SK-N-MC (cell line): ENCODE results near the gene ST6GALNAC6.

Experiments
- DNase-seq: peaks from one replicate; pipeline ENCODE4 v3.0.0-alpha.2; 2011; ENCODE audit warnings: low read depth, low spot score
- H3K27ac ChIP-seq: fragments of 200-600 bp; sonication (generic); 2 replicates; pipeline ENCODE4 v1.5.1; 2016; ENCODE audit warnings: mixed run types
- H3K36me3 ChIP-seq: fragments of 200-600 bp; sonication (generic); 2 replicates; pipeline ENCODE4 v1.6.1; 2017; ENCODE audit warnings: antibody characterized with exemption, low read length, mixed read lengths; ENCODE audit not compliant: insufficient read depth
- H3K4me3 ChIP-seq: fragments of 200-600 bp; sonication (generic); 2 replicates; pipeline ENCODE4 v1.5.1; 2016
- H3K9ac ChIP-seq: fragments of 200-600 bp; sonication (generic); 2 replicates; pipeline ENCODE4 v1.8.0; 2017; ENCODE audit warnings: mixed run types, mixed read lengths; ENCODE audit not compliant: insufficient read length
- H3K9me3 ChIP-seq: fragments of 200-600 bp; sonication (generic); 2 replicates; pipeline ENCODE4 v1.6.1; 2017; ENCODE audit warnings: low read depth, mild to moderate bottlenecking, antibody characterized with exemption, low read length, moderate library complexity, mixed read lengths
- EZH2 ChIP-seq: fragments of 200-600 bp; sonication (generic); IDR thresholded peaks from one replicate; pipeline ENCODE4 v1.6.1; 2017; ENCODE audit warnings: antibody characterized with exemption
- FOXP2 ChIP-seq: optimal IDR thresholded peaks from 2 replicates; pipeline ENCODE3; 2011; ENCODE audit warnings: mild to moderate bottlenecking, moderate library complexity; ENCODE audit not compliant: insufficient read depth; ENCODE audit errors: extremely low read length, control extremely low read depth
- POLR2AphosphoS5 ChIP-seq: IDR thresholded peaks from 2 replicates; pipeline ENCODE4 v1.6.1; 2012; ENCODE audit warnings: mild to moderate bottlenecking, low read depth, low read length, borderline replicate concordance

ST6GALNAC6 gene

GRCh38 chr9:127899128-127899943, at the start of gene ST6GALNAC6:
Gene ST6GALNAC6, minus strand, starts transcription at chr9:127899603. Its CDS starts 1,622 bp downstream, at chr9:127897981.
- Histone ChIP-seq H3K9me3 (peaks cover 2% of the 10 kb centered on the region; the same call in 1 of the 2 replicates), H3K9ac (peak within 1 kb of the TSS; percentile 74), H3K4me3 (peak within 1 kb of the TSS; percentile 92), H3K36me3 (peaks cover 27% of the 10 kb centered on the region), H3K27ac (no peak within 1 kb of the TSS)
- no peak for TF ChIP-seq EZH2
- no peak for TF ChIP-seq POLR2AphosphoS5
- TF ChIP-seq FOXP2, result no peak
- DNase-seq, result no peak

GRCh38 chr9:127947841-127948710, 48.7 kb upstream of the ST6GALNAC6 start:
- DNase-seq, result no peak
- TF ChIP-seq POLR2AphosphoS5, result no peak
- no peak for TF ChIP-seq FOXP2
- TF ChIP-seq EZH2, result no peak
- Histone ChIP-seq H3K27ac (no peak overlapping the region), H3K9ac (no peak overlapping the region), H3K4me3 (no peak overlapping the region), H3K9me3 (no peaks in the 10 kb centered on the region), H3K36me3 (peaks cover 10% of the 10 kb centered on the region; the same call in 1 of the 2 replicates)

- Histone ChIP-seq H3K36me3 (peaks cover 18% of the 10 kb centered on the region; the same call in 1 of the 2 replicates), H3K27ac (no peak overlapping the region), H3K4me3 (no peak overlapping the region), H3K9ac (no peak overlapping the region), H3K9me3 (no peaks in the 10 kb centered on the region)
- no peak for DNase-seq
- TF ChIP-seq FOXP2, result no peak
- TF ChIP-seq POLR2AphosphoS5, result no peak
- no peak for TF ChIP-seq EZH2
Observed at GRCh38 chr9:127946728-127947127, 47.3 kb upstream of the ST6GALNAC6 start.

GRCh38 chr9:127945942-127946341, 46.5 kb upstream of the ST6GALNAC6 start:
- Histone ChIP-seq H3K9me3 (no peaks in the 10 kb centered on the region), H3K36me3 (peaks cover 18% of the 10 kb centered on the region; the same call in 1 of the 2 replicates), H3K9ac (no peak overlapping the region), H3K27ac (no peak overlapping the region), H3K4me3 (no peak overlapping the region)
- TF ChIP-seq EZH2, result no peak
- no peak for TF ChIP-seq POLR2AphosphoS5
- TF ChIP-seq FOXP2, result no peak
- no peak for DNase-seq

- DNase-seq, result no peak
- H3K36me3 ChIP-seq, result peaks cover 18% of the 10 kb centered on the region; the same call in 1 of the 2 replicates
Observed at GRCh38 chr9:127945338-127945737, 45.9 kb upstream of the ST6GALNAC6 start.

GRCh38 chr9:127944586-127945218, 45.3 kb upstream of the ST6GALNAC6 start:
- H3K36me3 ChIP-seq, result peaks cover 18% of the 10 kb centered on the region; the same call in 1 of the 2 replicates
- no peak overlapping the region for H3K9ac ChIP-seq
- DNase-seq, result no peak
- TF ChIP-seq FOXP2 (no peak), EZH2 (no peak), POLR2AphosphoS5 (no peak)
- no peak overlapping the region for H3K27ac ChIP-seq
- H3K4me3 ChIP-seq, result no peak overlapping the region
- H3K9me3 ChIP-seq, result no peaks in the 10 kb centered on the region

More at GRCh38 chr9:127945338-127945737, 45.9 kb upstream of the ST6GALNAC6 start:
- H3K4me3 ChIP-seq, result no peak overlapping the region
- H3K9ac ChIP-seq, result no peak overlapping the region
- TF ChIP-seq EZH2 (no peak), POLR2AphosphoS5 (no peak), FOXP2 (no peak)
- H3K9me3 ChIP-seq, result no peaks in the 10 kb centered on the region
- H3K27ac ChIP-seq, result no peak overlapping the region

- no peak for TF ChIP-seq FOXP2
- no peak for TF ChIP-seq EZH2
- TF ChIP-seq POLR2AphosphoS5, result no peak
- no peak overlapping the region for H3K27ac ChIP-seq
- no peak overlapping the region for H3K9ac ChIP-seq
- DNase-seq, result no peak
- peaks cover 18% of the 10 kb centered on the region; the same call in 1 of the 2 replicates for H3K36me3 ChIP-seq
- H3K4me3 ChIP-seq, result no peak overlapping the region
- no peaks in the 10 kb centered on the region for H3K9me3 ChIP-seq
Observed at GRCh38 chr9:127943731-127944144, 44.3 kb upstream of the ST6GALNAC6 start.
